IMR-90 (cell line): ENCODE data around the gene ADGRG1. TPM values are rescaled to one million over a fixed set of nuclear protein-coding genes. Genes with fewer than 3 reads are reported as not detected.
A peak's percentile ranks its signal among the peaks of the same experiment; 100 is the strongest.

Source experiments
- ATAC-seq: fragments of 200-7000 bp; cut with Tn5 transposase; 2 replicates; pipeline ENCODE4 v1.9.1; 2020; ENCODE audit warnings: low read depth, mild to moderate bottlenecking, moderate library complexity
- BruUV-seq: library from RNA; stranded (reverse); fragments of 400-500 nt; replicated peaks from 2 replicates; lab custom pipeline; 2021; lab: Mats Ljungman, UMichigan
- CTCF ChIA-PET: fragments of 300-600 bp; formaldehyde crosslinking; extraction: SDS; loops from one replicate; lab custom pipeline; 2021; ENCODE audit warnings: antibody characterized with exemption; lab: Yijun Ruan, JAX
- POLR2A ChIA-PET: fragments of 300-600 bp; sonication (Branson Sonifier 250); formaldehyde crosslinking; loops from one replicate; lab custom pipeline; 2022; ENCODE audit warnings: antibody characterized with exemption; ENCODE audit not compliant: unreplicated experiment; lab: Charles Lee
- DNase-seq: peaks from one replicate; pipeline ENCODE4 v3.0.0; 2013
- H2AFZ ChIP-seq: replicated peaks from 2 replicates; pipeline ENCODE3; 2013; ENCODE audit warnings: low read length, mild to moderate bottlenecking; ENCODE audit not compliant: poor library complexity
- H2AK5ac ChIP-seq: 2 replicates; pipeline ENCODE4 v1.6.1; 2013; ENCODE audit warnings: low read depth, low read length, inconsistent platforms
- H2AK9ac ChIP-seq: replicated peaks from 2 replicates; pipeline ENCODE3; 2013; ENCODE audit warnings: mild to moderate bottlenecking, low read depth, low read length, moderate library complexity; ENCODE audit not compliant: poor library complexity
- H2BK120ac ChIP-seq: 2 replicates; pipeline ENCODE4 v1.6.1; 2013; ENCODE audit warnings: low read depth, low read length, inconsistent platforms
- H2BK15ac ChIP-seq: 3 replicates; pipeline ENCODE4 v1.6.1; 2013; ENCODE audit warnings: low read depth, low read length, inconsistent platforms
- H2BK20ac ChIP-seq: 2 replicates; pipeline ENCODE4 v1.6.1; 2013; ENCODE audit warnings: low read depth, mild to moderate bottlenecking, inconsistent platforms, low read length, moderate library complexity
- H2BK5ac ChIP-seq: 2 replicates; pipeline ENCODE4 v1.6.1; 2013; ENCODE audit warnings: mild to moderate bottlenecking, low read depth, low read length, inconsistent platforms; ENCODE audit not compliant: poor library complexity, severe bottlenecking
- H3K14ac ChIP-seq: replicated peaks from 2 replicates; pipeline ENCODE4 v1.6.1; 2013; ENCODE audit warnings: low read depth, low read length, inconsistent platforms
- H3K18ac ChIP-seq: 2 replicates; pipeline ENCODE4 v1.6.1; 2013; ENCODE audit warnings: low read depth, low read length, control low read depth
- H3K23ac ChIP-seq: 2 replicates; pipeline ENCODE4 v1.6.1; 2013; ENCODE audit warnings: low read depth, low read length, inconsistent platforms
- H3K27ac ChIP-seq: 2 replicates; pipeline ENCODE4 v1.5.1; 2013; ENCODE audit warnings: mild to moderate bottlenecking, control low read depth, low read length; ENCODE audit not compliant: insufficient read depth
- H3K27me3 ChIP-seq: 2 replicates; pipeline ENCODE4 v1.6.1; 2013; ENCODE audit warnings: low read length; ENCODE audit not compliant: control insufficient read depth, insufficient read depth
- H3K36me3 ChIP-seq: 2 replicates; pipeline ENCODE4 v1.6.1; 2013; ENCODE audit warnings: low read length, mixed read lengths; ENCODE audit not compliant: control insufficient read depth, insufficient read depth
- H3K4ac ChIP-seq: 2 replicates; pipeline ENCODE4 v1.6.1; 2013; ENCODE audit warnings: low read depth, low read length, inconsistent platforms
- H3K4me1 ChIP-seq: 2 replicates; pipeline ENCODE4 v1.6.1; 2013; ENCODE audit warnings: low read length, mixed read lengths; ENCODE audit not compliant: control insufficient read depth, insufficient read depth
- H3K4me2 ChIP-seq: 2 replicates; pipeline ENCODE4 v1.6.1; 2013; ENCODE audit warnings: low read depth, mild to moderate bottlenecking, control low read depth, low read length, moderate library complexity
- H3K4me3 ChIP-seq: 2 replicates; pipeline ENCODE4 v1.5.1; 2013; ENCODE audit warnings: low read depth, mild to moderate bottlenecking, control low read depth, low read length, moderate library complexity; ENCODE audit not compliant: insufficient read depth
- H3K56ac ChIP-seq: 2 replicates; pipeline ENCODE4 v1.6.1; 2013; ENCODE audit warnings: low read length, inconsistent platforms; ENCODE audit not compliant: insufficient read depth; ENCODE audit errors: extremely low read depth
- H3K79me1 ChIP-seq, 2 experiments: 2 replicates each; pipeline ENCODE4 v1.6.1; 2013; ENCODE audit warnings: low read length in 2 of 2, inconsistent platforms in 1 of 2, low read depth in 1 of 2
- H3K9ac ChIP-seq: 2 replicates; pipeline ENCODE4 v1.6.1; 2013; ENCODE audit warnings: low read depth, low read length, control low read depth
- H3K9me1 ChIP-seq: 2 replicates; pipeline ENCODE4 v1.6.1; 2013; ENCODE audit warnings: low read length, inconsistent platforms; ENCODE audit not compliant: insufficient read depth
- H3K9me3 ChIP-seq: 2 replicates; pipeline ENCODE4 v1.6.1; 2013; ENCODE audit warnings: low read length; ENCODE audit not compliant: control insufficient read depth, insufficient read depth
- H4K20me1 ChIP-seq: 2 replicates; pipeline ENCODE4 v1.6.1; 2013; ENCODE audit warnings: low read length, inconsistent platforms; ENCODE audit not compliant: insufficient read depth
- H4K5ac ChIP-seq: 2 replicates; pipeline ENCODE4 v1.6.1; 2013; ENCODE audit warnings: mild to moderate bottlenecking, low read depth, low read length, control low read depth
- H4K8ac ChIP-seq, 2 experiments: 2 replicates each; pipeline ENCODE4 v1.6.1; 2013; ENCODE audit warnings: low read depth in 2 of 2, low read length in 2 of 2, control low read depth in 1 of 2, inconsistent platforms in 1 of 2
- H4K91ac ChIP-seq: 2 replicates; pipeline ENCODE4 v1.6.1; 2013; ENCODE audit warnings: low read depth, low read length, inconsistent platforms; ENCODE audit not compliant: insufficient read depth
- BHLHE40 ChIP-seq: fragments of 150-350 bp; IDR thresholded peaks from 2 replicates; pipeline ENCODE4 v1.6.1; 2016; ENCODE audit warnings: mild to moderate bottlenecking, low read depth, low read length
- CEBPB ChIP-seq: IDR thresholded peaks from 2 replicates; pipeline ENCODE4 v1.6.1; 2012; ENCODE audit warnings: low read depth, low read length, improper control_type of control experiment
- CHD1 ChIP-seq: IDR thresholded peaks from 2 replicates; pipeline ENCODE4 v1.6.1; 2012; ENCODE audit warnings: low read depth, low read length, improper control_type of control experiment
- CTCF ChIP-seq: conservative IDR thresholded peaks from 2 replicates; pipeline ENCODE4 v1.5.1; 2012; ENCODE audit warnings: mild to moderate bottlenecking, low read depth, low read length, improper control_type of control experiment
- FOS ChIP-seq: fragments of 150-350 bp; IDR thresholded peaks from 2 replicates; pipeline ENCODE4 v1.6.1; 2016; ENCODE audit warnings: low read depth, low read length
- MAFK ChIP-seq: IDR thresholded peaks from 2 replicates; pipeline ENCODE4 v1.6.1; 2012; ENCODE audit warnings: low read depth, low read length, improper control_type of control experiment
- MAZ ChIP-seq: IDR thresholded peaks from 2 replicates; pipeline ENCODE4 v1.6.1; 2012; ENCODE audit warnings: low read depth, mild to moderate bottlenecking, low read length, improper control_type of control experiment, moderate library complexity, borderline replicate concordance
- MXI1 ChIP-seq: IDR thresholded peaks from 2 replicates; pipeline ENCODE4 v1.6.1; 2012; ENCODE audit warnings: low read depth, mild to moderate bottlenecking, low read length, moderate library complexity, borderline replicate concordance
- NFE2L2 ChIP-seq: fragments of 150-350 bp; IDR thresholded peaks from 2 replicates; pipeline ENCODE4 v1.6.1; 2016; ENCODE audit warnings: low read depth, mild to moderate bottlenecking, low read length
- POLR2A ChIP-seq: IDR thresholded peaks from 2 replicates; pipeline ENCODE4 v1.6.1; 2012; ENCODE audit warnings: mild to moderate bottlenecking, low read depth, low read length
- RAD21 ChIP-seq: IDR thresholded peaks from 2 replicates; pipeline ENCODE4 v1.6.1; 2012; ENCODE audit warnings: low read length, improper control_type of control experiment
- RCOR1 ChIP-seq: IDR thresholded peaks from 2 replicates; pipeline ENCODE4 v1.6.1; 2012; ENCODE audit warnings: mild to moderate bottlenecking, low read length, improper control_type of control experiment; ENCODE audit not compliant: insufficient replicate concordance
- RFX5 ChIP-seq: IDR thresholded peaks from 2 replicates; pipeline ENCODE4 v1.8.0; 2012; ENCODE audit warnings: low read depth, mild to moderate bottlenecking, low read length, moderate library complexity
- SMC3 ChIP-seq: fragments of 150-350 bp; IDR thresholded peaks from 2 replicates; pipeline ENCODE4 v1.6.1; 2016; ENCODE audit warnings: low read depth, mild to moderate bottlenecking, antibody characterized with exemption, low read length, moderate library complexity
- WGBS, 2 experiments: methylation state at CpG; one replicate each; pipeline versions ENCODE4 v1.1.5 to v1.1.7; 2013; ENCODE audit warnings: missing lambda C conversion rate in 2 of 2; ENCODE audit not compliant: insufficient read length in 1 of 2; ENCODE audit errors: extremely low coverage in 2 of 2; 5-methylcytosine and 5-hydroxymethylcytosine counted together
- dilution Hi-C: fragments of 300-500 bp; cut with HindIII; formaldehyde crosslinking; loops from one replicate; pipeline ENCODE4 v1.14.3; 2018; ENCODE audit warnings: low sequenced_read_pairs; ENCODE audit not compliant: unreplicated experiment
- in situ Hi-C: fragments of 300-500 bp; cut with MboI; formaldehyde crosslinking; loops from 3 replicates; pipeline ENCODE4 v1.14.3; 2019; ENCODE audit warnings: low sequenced_read_pairs, inconsistent platforms, mixed read lengths
- intact Hi-C: fragments of 100-400 bp; cut with micrococcal nuclease; formaldehyde crosslinking; loops from 2 replicates; pipeline ENCODE4 v1.10.0; 2022
- polyA plus RNA-seq, 3 experiments: library from polyadenylated mRNA; depleted of rRNA; stranded (reverse); fragments of >200 nt; gene quantifications; 2 replicates each; pipeline ENCODE4 v1.2.3, GENCODE V29; 2012; ENCODE audit warnings: low replicate concordance in 1 of 3
- total RNA-seq: library from RNA; depleted of rRNA; stranded (reverse); fragments of >200 nt; gene quantifications from 2 replicates; pipeline ENCODE4 v1.2.3, GENCODE V29; 2012
- TF ChIP-seq, protein P1 (sequence below): fragments of 150-350 bp; IDR thresholded peaks from 2 replicates; pipeline ENCODE4 v1.6.1; 2016; ENCODE audit warnings: low read depth, mild to moderate bottlenecking, low read length, moderate library complexity, borderline replicate concordance
- TF ChIP-seq, protein P2 (sequence below): fragments of 150-350 bp; IDR thresholded peaks from 2 replicates; pipeline ENCODE4 v1.6.1; 2017; ENCODE audit warnings: mild to moderate bottlenecking, antibody characterized with exemption, low read length, low read depth

Gene ADGRG1
- total and polyA plus RNA-seq, 2 of the 4 experiments (the other 2 are of a cell fraction), result 0.90 to 8.4 TPM

- Histone ChIP-seq H3K79me1 (no peaks in the 10 kb centered on the region), H3K9ac (no peak overlapping the region), H4K91ac (no peak overlapping the region), H3K9me3 (no peaks in the 10 kb centered on the region), H2AFZ (no peak overlapping the region), H3K18ac (no peak overlapping the region), H4K8ac (no peak overlapping the region), H3K14ac (no peak overlapping the region), H2AK9ac (no peak overlapping the region), H3K27me3 (no peaks in the 10 kb centered on the region), H3K36me3 (no peaks in the 10 kb centered on the region), H3K4ac (no peak overlapping the region), H3K56ac (no peak overlapping the region), H2AK5ac (peak overlapping the region; percentile 56), H4K20me1 (no peaks in the 10 kb centered on the region), H3K27ac (no peak overlapping the region), H2BK20ac (peak overlapping the region; percentile 13), H3K4me2 (no peak overlapping the region), H3K4me3 (no peak overlapping the region), H3K9me1 (peaks cover 12% of the 10 kb centered on the region; the same call in 1 of the 2 replicates), H2BK120ac (no peak overlapping the region), H2BK15ac (no peak overlapping the region), H4K5ac (no peak overlapping the region), H3K23ac (no peak overlapping the region), H2BK5ac (no peak overlapping the region), H3K4me1 (peaks cover 17% of the 10 kb centered on the region)
- intact Hi-C loops, result no loop called here
- in situ Hi-C loops, result no loop called here
- CTCF ChIA-PET, result no interaction called here
- dilution Hi-C loops, result no loop called here
- POLR2A ChIA-PET, result no interaction called here
- TF ChIP-seq MXI1 (no peak), MAFK (no peak), SMC3 (no peak), POLR2A (no peak), RCOR1 (no peak), RAD21 (no peak), BHLHE40 (no peak), NFE2L2 (no peak), MAZ (no peak), CTCF (no peak), FOS (no peak), RFX5 (no peak), CEBPB (no peak), CHD1 (no peak)
- TF ChIP-seq, protein P1, sequence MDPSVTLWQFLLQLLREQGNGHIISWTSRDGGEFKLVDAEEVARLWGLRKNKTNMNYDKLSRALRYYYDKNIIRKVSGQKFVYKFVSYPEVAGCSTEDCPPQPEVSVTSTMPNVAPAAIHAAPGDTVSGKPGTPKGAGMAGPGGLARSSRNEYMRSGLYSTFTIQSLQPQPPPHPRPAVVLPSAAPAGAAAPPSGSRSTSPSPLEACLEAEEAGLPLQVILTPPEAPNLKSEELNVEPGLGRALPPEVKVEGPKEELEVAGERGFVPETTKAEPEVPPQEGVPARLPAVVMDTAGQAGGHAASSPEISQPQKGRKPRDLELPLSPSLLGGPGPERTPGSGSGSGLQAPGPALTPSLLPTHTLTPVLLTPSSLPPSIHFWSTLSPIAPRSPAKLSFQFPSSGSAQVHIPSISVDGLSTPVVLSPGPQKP, result no peak
- TF ChIP-seq, protein P2, sequence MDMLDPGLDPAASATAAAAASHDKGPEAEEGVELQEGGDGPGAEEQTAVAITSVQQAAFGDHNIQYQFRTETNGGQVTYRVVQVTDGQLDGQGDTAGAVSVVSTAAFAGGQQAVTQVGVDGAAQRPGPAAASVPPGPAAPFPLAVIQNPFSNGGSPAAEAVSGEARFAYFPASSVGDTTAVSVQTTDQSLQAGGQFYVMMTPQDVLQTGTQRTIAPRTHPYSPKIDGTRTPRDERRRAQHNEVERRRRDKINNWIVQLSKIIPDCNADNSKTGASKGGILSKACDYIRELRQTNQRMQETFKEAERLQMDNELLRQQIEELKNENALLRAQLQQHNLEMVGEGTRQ, result no peak
- no TSS peak for BruUV-seq
- ATAC-seq (no peak), DNase-seq (no peak)
- WGBS, 2 experiments, result 83% methylated on average over 2 of the region's 6 CpGs; no CpG with 5 or more reads in 1 of the 2 experiments
Measured at GRCh38 chr16:57614536-57614935, 13.9 kb upstream of the ADGRG1 start.
